ENCODE measurements around the gene CASTOR1. TPM values are rescaled to one million over a fixed set of nuclear protein-coding genes. Genes with fewer than 3 reads are reported as not detected.
A peak's percentile ranks its signal among the peaks of the same experiment; 100 is the strongest.

Gene CASTOR1
- total RNA-seq, 1 donor from 2014 or later, result 51.8 TPM

- Histone ChIP-seq H3K27me3 (no peaks in the 10 kb centered on the region), H3K36me3 (peaks cover 0 to 69% of the 10 kb centered on the region in 2 donors), H3K4me3 (no peak overlapping the region), H3K9me3 (no peaks in the 10 kb centered on the region), H3K27ac (peak overlapping the region; percentile 49), H3K4me1 (peaks cover 79% of the 10 kb centered on the region)
- no peak for DNase-seq (ENCODE audit: extremely low spot score in 2 of 2)
- intact Hi-C loops (cut with DNase I), result no loop called here
- TF ChIP-seq POLR2AphosphoS5 (IDR thresholded peaks at IDR 0.05; ENCODE audit: insufficient read depth in 1 of 2, low read depth in 1 of 2), result peak in 1 of 2 donors; percentile 42
- TF ChIP-seq POLR2A (IDR thresholded peaks at IDR 0.05), result no peak
These were observed 8.8 kb upstream of the CASTOR1 start for GRCh38 chr22:30297991-30298701.

GRCh38 chr22:30297276-30297990, 8.1 kb upstream of the CASTOR1 start:
- no peak for DNase-seq (ENCODE audit: extremely low spot score in 2 of 2)
- peaks cover 79% of the 10 kb centered on the region for H3K4me1 ChIP-seq
- intact Hi-C loops (cut with DNase I), result no loop called here
- H3K36me3 ChIP-seq, result peaks cover 0 to 76% of the 10 kb centered on the region in 2 donors
- no peak overlapping the region for H3K4me3 ChIP-seq
- H3K27me3 ChIP-seq, result no peaks in the 10 kb centered on the region
- H3K9me3 ChIP-seq, result no peaks in the 10 kb centered on the region
- TF ChIP-seq, protein P1, sequence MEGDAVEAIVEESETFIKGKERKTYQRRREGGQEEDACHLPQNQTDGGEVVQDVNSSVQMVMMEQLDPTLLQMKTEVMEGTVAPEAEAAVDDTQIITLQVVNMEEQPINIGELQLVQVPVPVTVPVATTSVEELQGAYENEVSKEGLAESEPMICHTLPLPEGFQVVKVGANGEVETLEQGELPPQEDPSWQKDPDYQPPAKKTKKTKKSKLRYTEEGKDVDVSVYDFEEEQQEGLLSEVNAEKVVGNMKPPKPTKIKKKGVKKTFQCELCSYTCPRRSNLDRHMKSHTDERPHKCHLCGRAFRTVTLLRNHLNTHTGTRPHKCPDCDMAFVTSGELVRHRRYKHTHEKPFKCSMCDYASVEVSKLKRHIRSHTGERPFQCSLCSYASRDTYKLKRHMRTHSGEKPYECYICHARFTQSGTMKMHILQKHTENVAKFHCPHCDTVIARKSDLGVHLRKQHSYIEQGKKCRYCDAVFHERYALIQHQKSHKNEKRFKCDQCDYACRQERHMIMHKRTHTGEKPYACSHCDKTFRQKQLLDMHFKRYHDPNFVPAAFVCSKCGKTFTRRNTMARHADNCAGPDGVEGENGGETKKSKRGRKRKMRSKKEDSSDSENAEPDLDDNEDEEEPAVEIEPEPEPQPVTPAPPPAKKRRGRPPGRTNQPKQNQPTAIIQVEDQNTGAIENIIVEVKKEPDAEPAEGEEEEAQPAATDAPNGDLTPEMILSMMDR (IDR thresholded peaks at IDR 0.05), result no peak
- TF ChIP-seq POLR2AphosphoS5 (IDR thresholded peaks at IDR 0.05; ENCODE audit: insufficient read depth in 1 of 2, low read depth in 1 of 2), result no peak
- no peak for TF ChIP-seq POLR2A (IDR thresholded peaks at IDR 0.05)
- no peak overlapping the region for H3K27ac ChIP-seq

- Histone ChIP-seq H3K36me3 (peaks cover 0 to 81% of the 10 kb centered on the region in 2 donors), H3K4me3 (no peak overlapping the region), H3K9me3 (no peaks in the 10 kb centered on the region), H3K27me3 (no peaks in the 10 kb centered on the region), H3K27ac (no peak overlapping the region), H3K4me1 (peaks cover 79% of the 10 kb centered on the region)
- TF ChIP-seq POLR2A (IDR thresholded peaks at IDR 0.05) (no peak), POLR2AphosphoS5 (IDR thresholded peaks at IDR 0.05; ENCODE audit: insufficient read depth in 1 of 2, low read depth in 1 of 2) (no peak)
- TF ChIP-seq, protein P1 (IDR thresholded peaks at IDR 0.05), result no peak
- intact Hi-C loops (cut with DNase I), result no loop called here
- no peak for DNase-seq (ENCODE audit: extremely low spot score in 2 of 2)
These were observed 7.5 kb upstream of the CASTOR1 start for GRCh38 chr22:30296833-30297232.

GRCh38 chr22:30296324-30296723, 7.0 kb upstream of the CASTOR1 start:
- peaks cover 0 to 78% of the 10 kb centered on the region in 2 donors for H3K36me3 ChIP-seq

GRCh38 chr22:30295576-30295975, 6.3 kb upstream of the CASTOR1 start:
- TF ChIP-seq POLR2AphosphoS5 (IDR thresholded peaks at IDR 0.05; ENCODE audit: insufficient read depth in 1 of 2, low read depth in 1 of 2), result no peak
- Histone ChIP-seq H3K4me3 (no peak overlapping the region), H3K36me3 (peaks cover 0 to 73% of the 10 kb centered on the region in 2 donors), H3K9me3 (no peaks in the 10 kb centered on the region), H3K27ac (no peak overlapping the region), H3K27me3 (no peaks in the 10 kb centered on the region), H3K4me1 (peaks cover 79% of the 10 kb centered on the region)
- DNase-seq (ENCODE audit: extremely low spot score in 2 of 2), result no peak
- intact Hi-C loops (cut with DNase I), result no loop called here

More at GRCh38 chr22:30296324-30296723, 7.0 kb upstream of the CASTOR1 start:
- TF ChIP-seq POLR2AphosphoS5 (IDR thresholded peaks at IDR 0.05; ENCODE audit: insufficient read depth in 1 of 2, low read depth in 1 of 2), result no peak
- no peak for TF ChIP-seq POLR2A (IDR thresholded peaks at IDR 0.05)
- TF ChIP-seq, protein P1 (IDR thresholded peaks at IDR 0.05), result no peak
- Histone ChIP-seq H3K4me3 (no peak overlapping the region), H3K27ac (no peak overlapping the region), H3K4me1 (peaks cover 79% of the 10 kb centered on the region), H3K27me3 (no peaks in the 10 kb centered on the region), H3K9me3 (no peaks in the 10 kb centered on the region)
- intact Hi-C loops (cut with DNase I), result no loop called here
- no peak for DNase-seq (ENCODE audit: extremely low spot score in 2 of 2)

All from vagina (tissue), 2 donors.